ENCODE measurements around the gene LGALS7.

The LGALS7 gene

GRCh38 chr19:38733493-38734175 lies 39.7 kb downstream of the LGALS7 start:
- no peak for TF ChIP-seq CTCF (IDR thresholded peaks at IDR 0.05; ENCODE audit: insufficient read depth, low read depth, low read length, missing control alignments)
- DNase-seq (ENCODE audit: low read depth), result no peak
- no peak overlapping the region; the same call in 1 of the 2 replicates for H3K4me3 ChIP-seq (ENCODE audit: low read depth, low read length)

- no peak for TF ChIP-seq CTCF (IDR thresholded peaks at IDR 0.05; ENCODE audit: insufficient read depth, low read depth, low read length, missing control alignments)
- no peak overlapping the region for H3K4me3 ChIP-seq (ENCODE audit: low read depth, low read length)
- no peak for DNase-seq (ENCODE audit: low read depth)
These were observed 40.1 kb downstream of the LGALS7 start for GRCh38 chr19:38733241-38733492.

GRCh38 chr19:38731654-38732301 lies 41.5 kb downstream of the LGALS7 start:
- H3K4me3 ChIP-seq (ENCODE audit: low read depth, low read length), result no peak overlapping the region
- no peak for DNase-seq (ENCODE audit: low read depth)
- TF ChIP-seq CTCF (IDR thresholded peaks at IDR 0.05; ENCODE audit: insufficient read depth, low read depth, low read length, missing control alignments), result no peak

- no peak for TF ChIP-seq CTCF (IDR thresholded peaks at IDR 0.05; ENCODE audit: insufficient read depth, low read depth, low read length, missing control alignments)
- H3K4me3 ChIP-seq (ENCODE audit: low read depth, low read length), result no peak overlapping the region
- DNase-seq (ENCODE audit: low read depth), result no peak
These were observed 42.4 kb downstream of the LGALS7 start for GRCh38 chr19:38730731-38731589.

- no peak for TF ChIP-seq CTCF (IDR thresholded peaks at IDR 0.05; ENCODE audit: insufficient read depth, low read depth, low read length, missing control alignments)
- H3K4me3 ChIP-seq (ENCODE audit: low read depth, low read length), result no peak overlapping the region
- no peak for DNase-seq (ENCODE audit: low read depth)
These were observed 42.9 kb downstream of the LGALS7 start for GRCh38 chr19:38730470-38730730.

- TF ChIP-seq CTCF (IDR thresholded peaks at IDR 0.05; ENCODE audit: insufficient read depth, low read depth, low read length, missing control alignments), result peak; percentile 84
- peak; percentile 78 for DNase-seq (ENCODE audit: low read depth)
These were observed 43.5 kb downstream of the LGALS7 start for GRCh38 chr19:38729653-38730469.

More at GRCh38 chr19:38729653-38730469, 43.5 kb downstream of the LGALS7 start:
- H3K4me3 ChIP-seq (ENCODE audit: low read depth, low read length), result no peak overlapping the region

Data from GM12865 (cell line).